ENCODE data around the gene ARID5B.

ARID5B gene

GRCh38 chr10:62109587-62110293 lies 208.2 kb downstream of the ARID5B start:
- no peak for TF ChIP-seq ZNF274 (IDR thresholded peaks at IDR 0.05; ENCODE audit: low read depth, low read length)
- H3K4me3 ChIP-seq (ENCODE audit: low read length) = peak overlapping the region; percentile 34; the same call in 1 of the 2 replicates

DNA sequence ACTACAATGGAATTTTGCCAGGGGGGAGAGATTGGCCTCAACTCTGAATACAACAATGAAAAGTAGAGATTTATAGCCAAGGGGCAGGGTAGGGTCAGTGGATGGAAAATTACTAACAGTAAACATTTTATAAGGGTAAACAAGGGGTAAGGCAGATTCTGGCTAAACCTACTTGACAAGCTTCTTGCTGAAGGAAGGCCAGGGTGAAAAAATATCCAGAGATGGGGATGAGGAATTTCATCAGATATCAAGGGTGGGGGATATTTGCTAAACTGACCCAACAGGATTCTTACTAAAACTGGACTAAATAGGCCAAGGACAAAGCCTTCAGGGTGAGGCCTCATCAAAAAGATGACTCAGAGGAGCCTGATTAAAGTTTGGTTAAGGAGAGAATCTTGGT lies 210.8 kb downstream of the ARID5B start:
- TF ChIP-seq ZNF274 (IDR thresholded peaks at IDR 0.05; ENCODE audit: low read depth, low read length) = no peak
- H3K4me3 ChIP-seq (ENCODE audit: low read length) = no peak overlapping the region

GRCh38 chr10:62112963-62113362 lies 211.5 kb downstream of the ARID5B start:
- TF ChIP-seq ZNF274 (IDR thresholded peaks at IDR 0.05; ENCODE audit: low read depth, low read length) = no peak

DNA sequence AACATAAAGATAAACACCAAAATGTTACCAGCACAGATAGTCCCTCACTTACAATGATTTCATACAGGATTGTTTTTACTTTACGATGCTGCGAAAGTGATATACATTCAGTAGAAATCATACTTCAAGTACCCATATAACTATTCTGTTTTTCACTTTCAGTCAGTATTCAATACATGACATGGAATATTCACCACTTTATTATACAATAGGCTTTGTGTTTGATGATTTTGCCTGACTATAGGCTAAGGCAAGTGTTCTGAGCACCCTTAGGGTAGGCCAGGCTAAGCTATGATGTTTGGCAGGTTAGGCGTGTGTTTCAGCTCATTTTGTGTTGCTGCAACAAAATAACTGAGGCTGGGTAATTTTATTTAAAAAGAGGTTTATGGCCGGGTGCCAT lies 212.2 kb downstream of the ARID5B start:
- H3K4me3 ChIP-seq (ENCODE audit: low read length) = no peak overlapping the region
- no peak for TF ChIP-seq ZNF274 (IDR thresholded peaks at IDR 0.05; ENCODE audit: low read depth, low read length)

More at GRCh38 chr10:62112963-62113362, 211.5 kb downstream of the ARID5B start:
- no peak overlapping the region for H3K4me3 ChIP-seq (ENCODE audit: low read length)

- TF ChIP-seq ZNF274 (IDR thresholded peaks at IDR 0.05; ENCODE audit: low read depth, low read length) = no peak
- H3K4me3 ChIP-seq (ENCODE audit: low read length) = no peak overlapping the region
Observed at GRCh38 chr10:62115321-62115720, 213.8 kb downstream of the ARID5B start.

GRCh38 chr10:62115842-62116241 lies 214.3 kb downstream of the ARID5B start:
- H3K4me3 ChIP-seq (ENCODE audit: low read length) = no peak overlapping the region
- TF ChIP-seq ZNF274 (IDR thresholded peaks at IDR 0.05; ENCODE audit: low read depth, low read length) = no peak

DNA sequence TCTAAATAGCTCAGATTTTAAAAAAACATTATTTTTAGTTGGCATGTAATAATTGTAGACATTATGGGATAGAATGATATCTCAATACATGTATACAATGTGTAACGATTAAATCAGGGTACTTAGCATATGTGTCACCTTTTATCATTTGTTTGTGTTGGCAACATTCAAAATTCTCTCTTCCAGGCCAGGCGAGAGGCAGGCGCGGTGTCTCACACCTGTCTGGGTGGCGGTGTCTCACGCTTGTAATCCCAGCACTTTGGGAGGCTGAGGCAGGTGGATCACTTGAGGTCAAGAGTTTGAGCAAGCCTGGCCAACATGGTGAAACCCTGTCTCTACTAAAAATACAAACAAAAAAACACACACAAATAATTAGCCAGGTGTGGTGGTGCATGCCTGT lies 215.4 kb downstream of the ARID5B start:
- H3K4me3 ChIP-seq (ENCODE audit: low read length) = no peak overlapping the region
- no peak for TF ChIP-seq ZNF274 (IDR thresholded peaks at IDR 0.05; ENCODE audit: low read depth, low read length)

DNA sequence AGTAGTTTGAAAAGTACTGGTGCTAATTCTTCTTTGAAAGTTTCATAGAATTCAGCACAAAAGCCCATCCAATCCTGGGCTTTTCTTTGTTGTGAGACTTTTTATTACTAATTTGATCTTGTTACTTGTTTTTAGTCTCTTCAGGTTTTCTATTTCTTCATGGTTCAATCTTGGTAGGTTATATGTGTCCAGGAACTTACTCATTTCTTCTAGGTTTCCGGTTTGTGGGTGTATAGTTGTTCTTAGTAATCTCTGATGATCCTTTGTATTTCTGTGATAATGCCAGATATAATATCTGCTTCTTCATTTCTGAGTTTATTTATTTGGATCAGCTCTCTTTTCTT lies 219.7 kb downstream of the ARID5B start:
- H3K4me3 ChIP-seq (ENCODE audit: low read length) = no peak overlapping the region
- TF ChIP-seq ZNF274 (IDR thresholded peaks at IDR 0.05; ENCODE audit: low read depth, low read length) = no peak

GRCh38 chr10:62127975-62128374 lies 226.5 kb downstream of the ARID5B start:
- H3K4me3 ChIP-seq (ENCODE audit: low read length) = no peak overlapping the region
- no peak for TF ChIP-seq ZNF274 (IDR thresholded peaks at IDR 0.05; ENCODE audit: low read depth, low read length)

DNA sequence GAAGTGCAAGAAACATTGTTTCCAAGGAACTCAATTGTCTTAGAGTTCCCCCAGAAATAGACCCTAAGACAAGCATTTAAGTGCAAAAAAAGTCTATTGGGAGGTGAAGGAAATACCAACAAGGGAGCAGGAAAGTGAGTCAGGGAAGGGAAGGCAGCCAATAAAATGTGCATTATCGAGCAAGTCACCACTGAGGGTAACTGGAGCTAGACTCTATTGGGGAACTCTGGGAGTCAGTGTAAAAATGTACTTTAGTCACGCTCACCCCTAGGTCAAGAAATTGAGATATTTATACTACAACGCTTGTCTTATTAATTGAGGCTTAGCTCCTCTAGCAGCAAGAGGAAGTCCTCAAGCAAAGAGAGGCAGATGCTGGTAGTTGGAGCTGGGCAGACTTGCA lies 229.4 kb downstream of the ARID5B start:
- H3K4me3 ChIP-seq (ENCODE audit: low read length) = no peak overlapping the region

DNA sequence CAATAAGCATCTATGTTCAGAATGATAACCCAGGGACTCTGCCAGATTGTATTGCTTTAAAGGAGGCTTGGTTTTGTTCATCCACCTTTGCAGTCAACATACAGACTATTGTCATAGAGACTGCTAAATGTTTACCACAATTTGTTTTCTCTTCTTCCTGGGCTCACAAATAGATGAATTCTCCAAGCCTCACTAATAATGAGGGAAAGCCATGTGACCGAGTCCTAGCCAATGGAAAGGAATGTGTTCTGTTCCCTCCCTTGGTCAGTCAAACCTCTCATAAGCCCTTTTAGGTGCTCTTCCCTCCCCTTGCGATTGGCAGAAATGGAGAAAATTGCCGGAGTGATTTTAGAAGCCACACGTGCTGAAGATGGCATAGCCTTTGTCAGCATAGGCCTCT lies 230.2 kb downstream of the ARID5B start:
- H3K4me3 ChIP-seq (ENCODE audit: low read length) = no peak overlapping the region
- no peak for TF ChIP-seq ZNF274 (IDR thresholded peaks at IDR 0.05; ENCODE audit: low read depth, low read length)

More for the DNA sequence above, 229.4 kb downstream of the ARID5B start:
- TF ChIP-seq ZNF274 (IDR thresholded peaks at IDR 0.05; ENCODE audit: low read depth, low read length) = no peak

GRCh38 chr10:62133618-62134017 lies 232.1 kb downstream of the ARID5B start:
- no peak overlapping the region for H3K4me3 ChIP-seq (ENCODE audit: low read length)
- no peak for TF ChIP-seq ZNF274 (IDR thresholded peaks at IDR 0.05; ENCODE audit: low read depth, low read length)

DNA sequence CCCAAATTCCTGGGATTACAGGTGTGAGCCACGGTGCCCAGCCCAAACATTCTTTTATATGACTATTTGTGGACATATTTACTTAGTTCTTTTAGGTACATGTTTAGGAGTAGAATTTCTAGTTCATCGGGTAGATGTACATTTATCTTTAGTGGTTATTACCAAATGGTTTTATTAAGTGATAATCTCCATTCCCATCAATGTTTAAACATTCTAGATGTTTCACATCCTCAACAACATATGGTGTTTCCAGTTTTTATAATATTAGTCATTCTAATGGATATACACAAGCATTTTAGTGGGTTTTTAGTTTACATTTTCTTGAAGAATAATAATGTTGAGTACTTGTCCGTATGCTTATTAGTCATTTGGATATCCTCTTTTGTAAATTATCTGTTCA lies 235.4 kb downstream of the ARID5B start:
- TF ChIP-seq ZNF274 (IDR thresholded peaks at IDR 0.05; ENCODE audit: low read depth, low read length) = no peak
- H3K4me3 ChIP-seq (ENCODE audit: low read length) = no peak overlapping the region

Data from GM08714 (cell line).